IMR-90 (cell line): ENCODE data around the gene NRDC.

Experiments
- BHLHE40 ChIP-seq: fragments of 150-350 bp; IDR thresholded peaks from 2 replicates; pipeline ENCODE4 v1.6.1; 2016; ENCODE audit warnings: mild to moderate bottlenecking, low read depth, low read length
- CTCF ChIP-seq: conservative IDR thresholded peaks from 2 replicates; pipeline ENCODE4 v1.5.1; 2012; ENCODE audit warnings: mild to moderate bottlenecking, low read depth, low read length, improper control_type of control experiment
- ELK1 ChIP-seq: fragments of 150-350 bp; IDR thresholded peaks from 2 replicates; pipeline ENCODE4 v1.6.1; 2016; ENCODE audit warnings: low read depth, mild to moderate bottlenecking, low read length, moderate library complexity, borderline replicate concordance
- FOS ChIP-seq: fragments of 150-350 bp; IDR thresholded peaks from 2 replicates; pipeline ENCODE4 v1.6.1; 2016; ENCODE audit warnings: low read depth, low read length
- MAZ ChIP-seq: IDR thresholded peaks from 2 replicates; pipeline ENCODE4 v1.6.1; 2012; ENCODE audit warnings: low read depth, mild to moderate bottlenecking, low read length, improper control_type of control experiment, moderate library complexity, borderline replicate concordance
- MXI1 ChIP-seq: IDR thresholded peaks from 2 replicates; pipeline ENCODE4 v1.6.1; 2012; ENCODE audit warnings: low read depth, mild to moderate bottlenecking, low read length, moderate library complexity, borderline replicate concordance
- POLR2A ChIP-seq: IDR thresholded peaks from 2 replicates; pipeline ENCODE4 v1.6.1; 2012; ENCODE audit warnings: mild to moderate bottlenecking, low read depth, low read length
- RAD21 ChIP-seq: IDR thresholded peaks from 2 replicates; pipeline ENCODE4 v1.6.1; 2012; ENCODE audit warnings: low read length, improper control_type of control experiment
- RCOR1 ChIP-seq: IDR thresholded peaks from 2 replicates; pipeline ENCODE4 v1.6.1; 2012; ENCODE audit warnings: mild to moderate bottlenecking, low read length, improper control_type of control experiment; ENCODE audit not compliant: insufficient replicate concordance
- RFX5 ChIP-seq: IDR thresholded peaks from 2 replicates; pipeline ENCODE4 v1.8.0; 2012; ENCODE audit warnings: low read depth, mild to moderate bottlenecking, low read length, moderate library complexity
- SMC3 ChIP-seq: fragments of 150-350 bp; IDR thresholded peaks from 2 replicates; pipeline ENCODE4 v1.6.1; 2016; ENCODE audit warnings: low read depth, mild to moderate bottlenecking, antibody characterized with exemption, low read length, moderate library complexity
- USF2 ChIP-seq: fragments of 150-350 bp; IDR thresholded peaks from 2 replicates; pipeline ENCODE4 v1.6.1; 2017; ENCODE audit warnings: mild to moderate bottlenecking, antibody characterized with exemption, low read length, low read depth

DNA sequence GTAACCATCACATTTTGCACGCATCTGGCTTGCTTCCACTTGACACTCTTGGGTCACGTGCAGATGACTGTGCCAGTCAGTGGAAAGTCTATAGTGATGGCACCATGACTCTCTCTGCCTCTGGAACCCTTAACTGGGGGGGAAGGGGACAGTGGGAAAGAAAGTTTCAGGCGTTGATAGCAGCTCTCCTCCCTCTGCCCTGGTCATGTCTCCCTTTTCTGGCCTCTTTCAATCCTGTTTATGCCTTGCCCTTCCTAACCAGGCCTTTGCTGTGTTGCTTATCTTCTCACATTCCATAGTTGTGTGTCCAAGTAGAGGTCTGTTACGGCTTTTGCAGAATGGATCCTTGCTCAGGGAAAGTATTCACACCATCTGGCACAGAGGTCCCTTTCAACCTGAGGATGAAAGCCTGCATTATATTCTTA lies 93.5 kb downstream of the NRDC start:
- TF ChIP-seq POLR2A (no peak), FOS (no peak), RFX5 (no peak), CTCF (no peak), BHLHE40 (peak; percentile 29; the same call in 1 of the 2 replicates), ELK1 (no peak), RAD21 (no peak), RCOR1 (no peak), USF2 (peak; percentile 38; the same call in 1 of the 2 replicates), MXI1 (no peak), MAZ (no peak), SMC3 (no peak)
